GM21576 (cell line): ENCODE results near the gene MAD2L1BP.
"Not testable (repeated sequence)": the region's sequence is repeated elsewhere in the genome, so short reads cannot be mapped to it uniquely, and the experiment has no call there.

Experiments used
- ATAC-seq: cut with Tn5 transposase; IDR thresholded peaks from one replicate; pipeline ENCODE4 v1.9.1; 2021; ENCODE audit warnings: mild to moderate bottlenecking, moderate library complexity; ENCODE audit not compliant: unreplicated experiment

Gene MAD2L1BP

DNA sequence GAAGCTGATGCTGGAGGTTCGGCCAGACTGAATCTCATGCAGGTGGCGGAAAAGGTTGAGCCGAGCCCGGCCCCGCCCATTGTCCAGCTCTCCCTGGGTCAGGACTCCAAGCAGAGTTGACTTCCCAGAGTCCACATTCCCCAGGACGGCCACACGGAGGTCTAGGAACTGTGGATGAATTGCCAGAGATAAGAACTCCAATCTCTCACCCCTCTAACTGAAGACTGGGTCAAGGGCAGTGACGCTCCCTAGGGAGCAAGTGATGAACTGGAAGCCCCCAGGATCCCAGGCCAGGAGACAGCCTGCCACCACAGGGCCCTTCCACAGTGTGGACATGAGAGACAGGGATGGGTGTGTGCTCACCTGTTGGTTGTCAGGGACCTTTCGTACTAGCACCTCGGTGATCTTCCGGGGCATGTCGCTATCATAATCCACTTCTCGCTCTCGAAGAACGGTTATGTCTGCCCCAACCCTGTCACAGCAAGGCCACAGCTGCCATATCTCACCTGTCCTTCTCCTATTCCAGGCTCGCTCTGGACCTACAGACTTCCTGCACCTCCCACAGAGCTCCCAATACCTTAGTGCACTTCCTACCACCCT, 10.1 kb upstream of the MAD2L1BP start:
- ATAC-seq, result no peak

DNA sequence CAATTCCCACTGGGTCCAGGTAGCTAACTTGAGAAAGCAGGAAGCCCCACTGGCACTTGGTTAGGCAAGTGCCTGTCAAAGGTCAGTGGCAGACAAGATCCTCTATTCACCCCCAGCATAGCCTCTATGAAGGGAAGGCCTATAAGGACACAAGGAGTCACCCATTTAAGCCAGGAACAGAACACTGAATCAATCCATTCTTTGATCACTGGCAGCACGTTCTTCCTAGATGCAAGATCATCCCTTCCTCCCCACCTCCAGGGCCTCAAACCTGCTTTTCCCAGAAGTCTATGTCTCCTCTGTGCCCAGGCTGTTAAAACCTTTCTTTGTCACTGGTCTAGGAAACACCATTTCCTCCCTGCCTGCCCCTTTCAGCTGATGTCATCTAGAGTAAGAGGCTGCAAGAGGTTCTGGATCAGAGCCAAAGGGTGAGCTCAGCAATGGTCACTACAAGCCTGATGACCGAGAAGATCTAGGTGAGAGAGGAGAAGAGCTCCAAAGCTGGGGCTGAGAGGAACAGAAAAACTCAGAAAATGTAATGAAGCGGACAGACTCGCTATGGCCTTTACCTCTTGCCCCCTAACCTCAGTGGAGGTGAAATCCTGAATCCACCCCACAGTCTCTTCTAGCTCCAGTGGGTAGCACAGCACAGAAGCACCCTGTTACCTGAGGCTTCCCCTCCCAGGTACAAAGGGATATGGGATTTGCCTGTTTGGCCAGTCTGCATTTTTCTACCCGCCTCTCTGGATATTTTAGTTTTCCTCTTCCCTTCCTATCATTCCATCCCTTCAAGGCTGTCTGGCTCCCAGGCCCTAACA, 8.4 kb upstream of the MAD2L1BP start:
- no peak for ATAC-seq

DNA sequence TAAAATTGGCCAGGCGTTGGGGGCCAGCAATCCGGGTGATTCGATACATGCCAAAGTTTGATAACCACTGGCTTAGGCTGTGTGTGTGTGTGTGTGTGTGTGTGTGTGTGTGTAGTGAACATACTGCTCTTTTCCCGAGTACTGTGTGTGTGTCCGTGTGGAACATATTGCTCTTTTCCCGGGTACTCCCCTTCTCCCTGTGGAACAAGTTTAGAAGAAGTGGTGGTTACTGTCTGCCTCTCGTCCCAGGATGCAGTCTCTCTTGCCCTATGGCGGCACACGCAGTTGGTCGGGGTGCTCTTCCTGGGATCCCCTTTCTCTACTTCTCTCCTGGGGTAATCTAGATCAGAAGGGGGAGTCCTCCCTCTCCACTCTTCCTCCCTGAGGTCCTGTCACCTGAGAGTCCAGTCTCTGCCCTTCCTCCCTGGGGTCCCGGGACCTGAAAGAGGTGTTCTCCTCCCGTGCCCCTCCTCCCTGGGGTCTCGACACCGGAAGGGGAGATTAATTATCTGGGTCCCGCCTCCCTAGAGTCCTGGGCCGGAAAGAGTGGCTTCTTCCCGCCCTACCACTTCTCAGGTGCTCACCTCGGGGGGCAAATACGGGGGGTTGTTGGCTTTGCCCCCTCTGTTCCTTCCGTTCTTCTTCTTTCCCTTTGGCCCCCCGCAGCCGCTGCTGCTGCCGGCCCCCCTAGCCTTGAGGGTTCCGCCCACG, 7.1 kb upstream of the MAD2L1BP start:
- no peak for ATAC-seq

DNA sequence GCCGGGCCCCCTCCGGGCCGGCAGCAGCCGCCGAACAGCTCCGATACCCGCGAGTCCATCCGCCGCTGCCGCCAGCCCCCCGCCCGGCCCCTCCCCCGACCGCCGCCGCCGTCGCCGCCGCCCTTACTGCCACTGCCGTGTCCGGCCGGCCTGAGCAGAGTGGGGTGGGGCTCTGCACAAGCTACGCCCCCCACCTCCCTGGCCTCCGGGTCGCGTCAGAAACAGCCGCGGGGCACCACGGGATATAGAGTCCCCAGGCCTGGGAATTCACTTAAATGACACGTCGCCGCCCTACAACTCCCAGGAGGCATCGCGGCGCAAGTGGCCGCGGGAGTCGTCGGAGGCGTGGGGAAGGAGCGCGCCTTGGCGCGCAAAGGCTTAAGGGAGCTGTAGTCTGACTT, 6.5 kb upstream of the MAD2L1BP start, which contains the start of gene GTPBP2:
TSS of gene GTPBP2 (minus strand) at position 161 of the 401 bp plus-strand sequence. CDS start at position 59, 102 bp downstream.
- ATAC-seq, result peak; percentile 78

- peak; percentile 61 for ATAC-seq
Measured at GRCh38 chr6:43629505-43630300, 5.9 kb upstream of the MAD2L1BP start.

GRCh38 chr6:43630980-43631619, 4.5 kb upstream of the MAD2L1BP start:
- no peak for ATAC-seq

DNA sequence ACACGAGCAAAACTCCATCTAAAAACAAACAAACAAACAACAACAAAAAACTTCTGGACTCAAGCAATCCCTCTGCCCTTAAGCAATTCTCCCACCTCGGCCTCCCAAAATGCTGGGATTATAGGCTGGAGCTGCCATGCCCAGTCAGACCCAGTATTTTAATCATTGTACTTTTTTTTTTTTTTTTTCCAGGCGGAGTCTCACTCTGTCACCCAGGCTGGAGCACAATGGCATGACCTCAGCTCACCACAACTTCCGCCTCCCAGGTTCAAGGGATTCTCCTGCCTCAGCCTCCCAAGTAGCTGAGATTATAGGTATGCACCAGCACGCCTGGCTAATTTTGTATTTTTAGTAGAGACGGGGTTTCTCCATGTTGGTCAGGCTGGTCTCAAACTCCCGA, 2.6 kb upstream of the MAD2L1BP start:
- ATAC-seq, result not testable (repeated sequence)

DNA sequence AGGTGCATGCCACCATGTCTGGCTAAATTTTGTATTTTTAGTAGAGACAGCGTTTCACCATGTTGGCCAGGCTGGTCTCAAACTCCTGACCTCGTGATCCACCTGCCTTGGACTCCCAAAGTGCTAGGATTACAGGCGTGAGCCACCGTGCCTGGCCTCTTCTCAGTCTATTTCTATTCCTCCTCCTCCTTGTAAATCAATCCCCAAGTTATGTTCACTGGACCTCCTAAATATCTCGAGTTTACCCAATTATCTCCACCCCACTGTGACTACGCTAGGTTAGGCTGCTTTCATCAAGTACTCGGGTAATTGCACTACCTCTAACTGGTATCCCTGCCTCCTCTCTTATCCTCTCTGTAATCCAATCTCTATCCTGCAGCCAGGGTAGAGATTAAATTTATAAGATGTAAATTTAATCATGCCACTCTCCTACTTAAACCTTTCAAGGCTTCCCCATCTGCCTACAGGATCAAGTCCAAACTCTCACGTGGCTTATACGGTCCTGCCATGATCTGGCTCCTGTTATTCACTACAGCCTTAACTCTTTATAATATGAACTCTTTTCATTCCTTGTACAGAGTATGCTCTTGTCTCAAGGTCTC, 837 bp upstream of the MAD2L1BP start:
- no peak for ATAC-seq

DNA sequence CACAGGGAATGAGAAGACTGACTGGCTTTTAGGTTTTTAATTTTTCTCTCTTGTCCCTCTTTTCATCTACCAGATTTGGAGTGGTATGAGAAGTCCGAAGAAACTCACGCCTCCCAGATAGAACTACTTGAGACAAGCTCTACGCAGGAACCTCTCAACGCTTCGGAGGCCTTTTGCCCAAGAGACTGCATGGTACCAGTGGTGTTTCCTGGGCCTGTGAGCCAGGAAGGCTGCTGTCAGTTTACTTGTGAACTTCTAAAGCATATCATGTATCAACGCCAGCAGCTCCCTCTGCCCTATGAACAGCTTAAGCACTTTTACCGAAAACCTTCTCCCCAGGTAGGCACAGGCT, 644 bp downstream of the MAD2L1BP start:
- ATAC-seq, result no peak

- ATAC-seq, result no peak
Measured at GRCh38 chr6:43639984-43640800, 4.6 kb downstream of the MAD2L1BP start.

DNA sequence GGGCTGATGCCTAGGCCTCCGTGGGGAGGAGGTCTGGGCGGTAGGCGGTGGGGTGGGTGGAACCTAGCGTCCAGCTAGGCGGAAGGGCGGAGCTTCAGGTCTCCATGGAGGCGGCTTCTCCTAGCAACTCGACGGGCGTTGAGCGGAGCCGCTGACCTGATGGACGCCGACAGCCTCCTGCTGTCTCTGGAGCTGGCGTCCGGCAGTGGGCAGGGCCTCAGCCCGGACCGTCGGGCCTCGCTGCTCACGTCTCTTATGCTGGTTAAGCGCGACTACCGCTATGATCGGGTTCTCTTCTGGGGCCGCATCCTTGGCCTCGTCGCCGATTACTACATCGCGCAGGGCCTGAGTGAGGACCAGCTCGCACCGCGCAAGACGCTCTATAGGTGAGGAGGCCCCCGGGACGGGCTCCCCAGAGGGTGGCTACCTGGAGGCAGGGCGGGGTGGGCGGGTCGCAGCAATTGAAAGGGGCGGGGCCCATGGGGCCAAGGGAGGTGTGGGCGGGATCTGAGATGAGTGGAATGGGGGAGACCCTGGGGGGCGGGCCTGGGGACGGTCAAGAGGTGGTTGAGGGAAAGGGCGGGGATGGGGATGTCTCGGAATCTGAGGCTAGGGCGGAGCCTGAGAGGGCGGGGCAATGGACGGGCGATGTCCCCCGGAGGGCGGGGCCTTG, 9.4 kb downstream of the MAD2L1BP start, which contains the start of gene RSPH9:
TSS of gene RSPH9 (plus strand) at position 97 of the 673 bp plus-strand sequence. CDS start at position 160, 63 bp downstream.
- ATAC-seq, result peak; percentile 58

GRCh38 chr6:43645613-43645964, 9.9 kb downstream of the MAD2L1BP start:
- ATAC-seq, result no peak

DNA sequence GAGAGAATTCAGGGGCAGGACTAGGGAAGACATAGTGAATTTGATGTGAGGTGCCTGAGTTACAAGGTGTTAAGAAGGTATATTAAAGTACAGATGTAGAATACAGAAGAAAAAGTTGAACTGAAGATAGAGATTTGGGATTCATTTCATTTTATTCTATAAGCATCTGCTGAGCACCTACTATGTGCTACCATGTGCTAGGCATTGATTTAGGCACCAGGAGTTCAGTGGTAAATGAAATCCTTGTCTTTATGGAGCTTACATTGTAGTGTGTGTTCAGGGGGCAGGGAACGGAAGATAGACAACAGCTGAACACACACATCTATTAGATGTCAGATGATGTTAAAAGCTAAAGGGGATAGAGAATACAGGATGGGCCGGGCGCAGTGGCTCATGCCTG, 12.0 kb downstream of the MAD2L1BP start:
- ATAC-seq, result no peak

DNA sequence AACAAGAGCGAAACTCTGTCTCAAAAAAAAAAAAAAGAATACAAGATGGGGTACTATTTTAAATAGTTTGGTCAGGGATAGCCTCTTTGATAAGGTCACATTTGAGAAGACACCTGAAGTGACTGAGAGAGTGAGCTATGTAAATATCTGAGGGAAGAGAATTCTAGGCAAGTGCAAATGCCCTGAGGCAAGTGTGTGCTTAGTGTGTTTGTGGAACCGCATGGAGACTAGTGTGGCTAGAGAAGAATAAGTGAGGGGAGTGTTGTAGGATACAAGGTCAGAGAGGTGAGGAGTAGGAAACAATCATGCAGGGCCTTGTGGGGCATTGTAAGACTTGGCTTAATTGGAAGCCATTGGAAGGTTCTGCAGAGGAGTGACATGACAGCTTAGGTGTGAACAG, 12.6 kb downstream of the MAD2L1BP start:
- ATAC-seq, result no peak

GRCh38 chr6:43652822-43653221, 17.2 kb downstream of the MAD2L1BP start:
- ATAC-seq, result not testable (repeated sequence)

GRCh38 chr6:43657221-43657802, 21.7 kb downstream of the MAD2L1BP start:
- no peak for ATAC-seq

- ATAC-seq, result no peak
Measured at GRCh38 chr6:43658161-43658560, 22.5 kb downstream of the MAD2L1BP start.

DNA sequence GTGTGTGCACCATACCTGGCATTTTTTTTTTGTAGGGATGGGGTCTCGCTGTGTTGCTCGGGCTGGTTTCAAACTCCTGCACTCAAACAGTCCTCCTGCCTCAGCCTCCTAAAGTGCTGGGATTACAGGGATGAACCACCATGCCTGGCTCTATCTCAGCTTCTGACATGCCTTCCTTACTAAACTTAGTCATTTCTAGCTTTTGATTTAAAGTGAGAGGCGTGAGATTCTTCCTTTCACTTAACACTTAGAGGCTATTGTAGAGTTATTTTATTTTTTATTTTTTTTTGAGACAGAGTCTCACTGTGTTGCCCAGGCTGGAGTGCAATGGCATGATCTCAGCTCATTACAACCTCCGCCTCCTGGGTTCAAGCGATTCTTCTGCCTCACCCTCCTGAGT, 27.3 kb downstream of the MAD2L1BP start:
- not testable (repeated sequence) for ATAC-seq
